GM23338 (cell line): ENCODE results near the gene AKR1D1. TPM values are rescaled to one million over a fixed set of nuclear protein-coding genes. Genes with fewer than 3 reads are reported as not detected.

Experiments
- ATAC-seq: fragments of 200-7000 bp; cut with Tn5 transposase; 3 replicates; pipeline ENCODE4 v1.9.1; 2020
- DNase-seq: peaks from one replicate; pipeline ENCODE4 v3.0.0-alpha.2; 2015; ENCODE audit warnings: low spot score
- H2AFZ ChIP-seq: fragments of 200-600 bp; sonication (generic); 2 replicates; pipeline ENCODE4 v1.8.0; 2016; ENCODE audit warnings: antibody characterized with exemption, mild to moderate bottlenecking, moderate library complexity
- H3F3A ChIP-seq: fragments of 200-600 bp; sonication (generic); replicated peaks from 2 replicates; pipeline ENCODE4 v1.8.0; 2017; ENCODE audit warnings: antibody characterized with exemption, mixed run types, low read depth
- H3K27ac ChIP-seq: fragments of 200-600 bp; sonication (generic); 2 replicates; pipeline ENCODE4 v1.6.1; 2016; ENCODE audit warnings: low read depth
- H3K27me3 ChIP-seq: fragments of 200-600 bp; sonication (generic); 2 replicates; pipeline ENCODE4 v1.8.0; 2016; ENCODE audit warnings: mild to moderate bottlenecking, mixed run types, moderate library complexity; ENCODE audit not compliant: insufficient read depth
- H3K36me3 ChIP-seq: fragments of 200-600 bp; sonication (generic); 2 replicates; pipeline ENCODE4 v1.8.0; 2016; ENCODE audit warnings: mild to moderate bottlenecking; ENCODE audit not compliant: insufficient read depth
- H3K4me1 ChIP-seq: fragments of 200-600 bp; sonication (generic); 2 replicates; pipeline ENCODE4 v1.8.0; 2016; ENCODE audit warnings: mild to moderate bottlenecking, moderate library complexity; ENCODE audit not compliant: insufficient read depth
- H3K4me2 ChIP-seq: fragments of 200-600 bp; sonication (generic); 2 replicates; pipeline ENCODE4 v1.7.1; 2017; ENCODE audit warnings: mixed run types
- H3K4me3 ChIP-seq: fragments of 200-600 bp; sonication (generic); 2 replicates; pipeline ENCODE4 v1.6.1; 2016; ENCODE audit warnings: mixed run types
- H3K79me2 ChIP-seq: fragments of 200-600 bp; sonication (generic); replicated peaks from 2 replicates; pipeline ENCODE4 v1.8.0; 2017; ENCODE audit warnings: mild to moderate bottlenecking; ENCODE audit not compliant: insufficient read depth
- H3K9me2 ChIP-seq: fragments of 200-600 bp; sonication (generic); 2 replicates; pipeline ENCODE4 v1.8.0; 2017; ENCODE audit not compliant: insufficient read depth
- H4K20me1 ChIP-seq: fragments of 200-600 bp; sonication (generic); replicated peaks from 2 replicates; pipeline ENCODE4 v1.8.0; 2017; ENCODE audit warnings: mild to moderate bottlenecking; ENCODE audit not compliant: insufficient read depth
- H3K27ac Mint-ChIP-seq: 2 replicates; pipeline ENCODE4 v1.8.0; 2020; ENCODE audit warnings: inconsistent platforms, mild to moderate bottlenecking, moderate library complexity, mixed read lengths
- H3K27me3 Mint-ChIP-seq: 3 replicates; pipeline ENCODE4 v1.8.0; 2022; ENCODE audit warnings: low read depth, mild to moderate bottlenecking, moderate library complexity, mixed read lengths, inconsistent platforms; ENCODE audit not compliant: insufficient read depth, poor library complexity
- H3K36me3 Mint-ChIP-seq: 3 replicates; pipeline ENCODE4 v1.8.0; 2021; ENCODE audit warnings: low read depth, mild to moderate bottlenecking, inconsistent platforms, moderate library complexity, mixed read lengths
- H3K4me1 Mint-ChIP-seq: 3 replicates; pipeline ENCODE4 v1.8.0; 2020; ENCODE audit warnings: mild to moderate bottlenecking, inconsistent platforms, mixed read lengths
- H3K4me3 Mint-ChIP-seq: 3 replicates; pipeline ENCODE4 v1.8.0; 2021; ENCODE audit warnings: moderate library complexity, mild to moderate bottlenecking, inconsistent platforms, mixed read lengths
- H3K9me3 Mint-ChIP-seq: 3 replicates; pipeline ENCODE4 v1.8.0; 2020; ENCODE audit warnings: moderate library complexity, mild to moderate bottlenecking, inconsistent platforms, mixed read lengths
- CREB1 ChIP-seq: fragments of 250-450 bp; sonication (Bioruptor Pico); IDR thresholded peaks from 2 replicates; pipeline ENCODE4 v1.5.0; 2020; ENCODE audit warnings: low read depth, mild to moderate bottlenecking, moderate library complexity
- EZH2 ChIP-seq: fragments of 200-600 bp; sonication (generic); IDR thresholded peaks from one replicate; pipeline ENCODE4 v1.8.0; 2017; ENCODE audit warnings: antibody characterized with exemption, mild to moderate bottlenecking, low read depth; ENCODE audit not compliant: unreplicated experiment
- JUNB ChIP-seq: IDR thresholded peaks from one replicate; pipeline ENCODE4 v1.6.1; 2016; ENCODE audit warnings: antibody characterized with exemption; ENCODE audit not compliant: unreplicated experiment
- POLR2AphosphoS5 ChIP-seq: IDR thresholded peaks from 2 replicates; pipeline ENCODE4 v1.6.1; 2016; ENCODE audit warnings: antibody characterized with exemption, low read depth
- REST ChIP-seq: IDR thresholded peaks from one replicate; pipeline ENCODE4 v1.6.1; 2018; ENCODE audit warnings: antibody characterized with exemption; ENCODE audit not compliant: unreplicated experiment
- STAT1 ChIP-seq: IDR thresholded peaks from one replicate; pipeline ENCODE4 v1.6.1; 2016; ENCODE audit warnings: antibody characterized with exemption; ENCODE audit not compliant: unreplicated experiment
- ZNF114 ChIP-seq: fragments of 250-450 bp; sonication (Bioruptor Pico); IDR thresholded peaks from 2 replicates; pipeline ENCODE4 v1.5.0; 2020; ENCODE audit warnings: mild to moderate bottlenecking, moderate library complexity
- ZNF331 ChIP-seq: fragments of 250-450 bp; sonication (Bioruptor Pico); IDR thresholded peaks from 2 replicates; pipeline ENCODE4 v1.5.0; 2020; ENCODE audit warnings: low read depth, mild to moderate bottlenecking, moderate library complexity
- ZNF462 ChIP-seq: fragments of 250-450 bp; sonication (Bioruptor Pico); IDR thresholded peaks from 2 replicates; pipeline ENCODE4 v1.5.0; 2020; ENCODE audit warnings: mild to moderate bottlenecking, moderate library complexity
- polyA plus RNA-seq: library from polyadenylated mRNA; unstranded; fragments of >200 nt; fragmentation: Nextera tagmentation; extraction: Ambion mirVana; gene quantifications from 2 replicates; pipeline ENCODE4 v1.2.1, GENCODE V29; 2016
- total RNA-seq: library from RNA; depleted of rRNA; stranded (reverse); fragments of >200 nt; shearing (Covaris generic); gene quantifications from 2 replicates; pipeline ENCODE4 v1.2.3, GENCODE V29; 2014
- TF ChIP-seq, protein P1 (sequence below), 2 experiments: fragments of 200-600 bp in 1 of 2; sonication (generic) in 1 of 2; conservative IDR thresholded peaks; 2 replicates each; pipeline versions ENCODE4 v1.5.1 to v1.6.1; 2016 to 2017; ENCODE audit warnings: antibody characterized with exemption in 2 of 2, low read depth in 2 of 2, mild to moderate bottlenecking in 2 of 2, moderate library complexity in 1 of 2

The AKR1D1 gene
- total and polyA plus RNA-seq, 2 experiments from 2014 or later = 0.14 TPM; not detected in 1

DNA sequence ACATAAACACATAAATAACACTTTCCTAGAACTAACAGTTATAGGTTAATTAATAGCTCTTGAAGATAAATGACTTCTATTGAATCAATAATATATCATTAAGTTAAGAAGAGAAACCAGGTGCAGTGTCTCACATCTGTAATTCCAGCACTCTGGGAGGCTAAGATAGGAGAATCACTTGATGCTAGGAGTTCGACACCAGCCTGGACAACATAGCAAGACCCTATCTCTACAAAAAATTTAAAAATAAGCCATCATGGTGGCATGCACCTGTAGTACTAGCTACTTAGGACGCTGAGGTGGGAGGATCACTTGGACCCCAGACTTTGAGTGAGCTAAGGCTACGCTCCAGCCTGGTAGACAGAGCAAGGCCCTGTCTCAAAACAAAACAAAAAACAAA lies 38.8 kb downstream of the AKR1D1 start:
- no peak overlapping the region for H3K27ac ChIP-seq
- H4K20me1 ChIP-seq = no peaks in the 10 kb centered on the region
- no peak overlapping the region for H2AFZ ChIP-seq
- H3K4me3 ChIP-seq = no peak overlapping the region
- no peak for DNase-seq
- H3K4me1 Mint-ChIP-seq = peaks cover 8% of the 10 kb centered on the region; the same call in 2 of the 3 replicates
- peaks cover 4% of the 10 kb centered on the region for H3K27me3 Mint-ChIP-seq
- ATAC-seq = no peak
- H3K9me3 Mint-ChIP-seq = no peaks in the 10 kb centered on the region
- no peaks in the 10 kb centered on the region for H3F3A ChIP-seq
- peaks cover 4% of the 10 kb centered on the region; the same call in 1 of the 2 replicates for H3K4me1 ChIP-seq
- no peak overlapping the region for H3K4me2 ChIP-seq
- no peaks in the 10 kb centered on the region for H3K79me2 ChIP-seq
- H3K27ac Mint-ChIP-seq = no peak overlapping the region
- no peak for TF ChIP-seq ZNF114
- no peak overlapping the region for H3K4me3 Mint-ChIP-seq
- 0 out of 2 replicates have a peak, but pooled peaks cover 8% of the 10 kb centered on the region for H3K9me2 ChIP-seq
- no peaks in the 10 kb centered on the region for H3K36me3 Mint-ChIP-seq
- H3K27me3 ChIP-seq = no peaks in the 10 kb centered on the region
- no peaks in the 10 kb centered on the region for H3K36me3 ChIP-seq

DNA sequence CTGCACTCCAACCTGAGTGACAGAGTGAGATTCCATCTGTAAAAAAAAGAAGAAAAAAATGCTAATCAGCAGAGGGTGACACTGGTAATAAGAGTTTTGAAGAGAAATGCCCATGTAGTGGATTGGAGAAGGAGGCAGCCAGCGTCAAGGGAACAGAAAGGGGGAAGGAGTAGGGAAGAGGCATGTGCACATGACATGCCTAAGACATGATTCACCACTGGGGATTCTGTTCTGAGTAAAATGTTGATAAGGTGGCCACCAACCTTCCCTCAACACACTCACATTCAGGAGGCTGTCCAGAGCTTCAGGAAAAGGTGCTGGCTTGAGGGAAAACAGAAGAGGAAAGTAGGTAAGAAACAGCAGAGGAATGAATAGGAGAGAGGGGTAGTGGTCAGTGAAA lies 39.9 kb downstream of the AKR1D1 start:
- Histone ChIP-seq H3K27ac (no peak overlapping the region), H3K4me2 (no peak overlapping the region), H4K20me1 (no peaks in the 10 kb centered on the region), H3K4me1 (peaks cover 3% of the 10 kb centered on the region; the same call in 1 of the 2 replicates), H3K4me3 (no peak overlapping the region), H3K9me2 (0 out of 2 replicates have a peak, but pooled peaks cover 8% of the 10 kb centered on the region), H3K36me3 (no peaks in the 10 kb centered on the region), H2AFZ (peak overlapping the region; percentile 80; the same call in 1 of the 2 replicates), H3F3A (no peaks in the 10 kb centered on the region), H3K79me2 (no peaks in the 10 kb centered on the region), H3K27me3 (no peaks in the 10 kb centered on the region)
- Mint-ChIP-seq H3K27me3 (peaks cover 4% of the 10 kb centered on the region), H3K9me3 (no peaks in the 10 kb centered on the region), H3K36me3 (no peaks in the 10 kb centered on the region), H3K4me3 (no peak overlapping the region), H3K4me1 (peaks cover 4% of the 10 kb centered on the region; the same call in 2 of the 3 replicates), H3K27ac (no peak overlapping the region)
- TF ChIP-seq, protein P1, sequence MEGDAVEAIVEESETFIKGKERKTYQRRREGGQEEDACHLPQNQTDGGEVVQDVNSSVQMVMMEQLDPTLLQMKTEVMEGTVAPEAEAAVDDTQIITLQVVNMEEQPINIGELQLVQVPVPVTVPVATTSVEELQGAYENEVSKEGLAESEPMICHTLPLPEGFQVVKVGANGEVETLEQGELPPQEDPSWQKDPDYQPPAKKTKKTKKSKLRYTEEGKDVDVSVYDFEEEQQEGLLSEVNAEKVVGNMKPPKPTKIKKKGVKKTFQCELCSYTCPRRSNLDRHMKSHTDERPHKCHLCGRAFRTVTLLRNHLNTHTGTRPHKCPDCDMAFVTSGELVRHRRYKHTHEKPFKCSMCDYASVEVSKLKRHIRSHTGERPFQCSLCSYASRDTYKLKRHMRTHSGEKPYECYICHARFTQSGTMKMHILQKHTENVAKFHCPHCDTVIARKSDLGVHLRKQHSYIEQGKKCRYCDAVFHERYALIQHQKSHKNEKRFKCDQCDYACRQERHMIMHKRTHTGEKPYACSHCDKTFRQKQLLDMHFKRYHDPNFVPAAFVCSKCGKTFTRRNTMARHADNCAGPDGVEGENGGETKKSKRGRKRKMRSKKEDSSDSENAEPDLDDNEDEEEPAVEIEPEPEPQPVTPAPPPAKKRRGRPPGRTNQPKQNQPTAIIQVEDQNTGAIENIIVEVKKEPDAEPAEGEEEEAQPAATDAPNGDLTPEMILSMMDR (conservative IDR thresholded peaks at IDR 0.05; ENCODE audit: low read depth in 2 of 2) = no peak
- TF ChIP-seq REST (no peak), STAT1 (no peak), POLR2AphosphoS5 (no peak), JUNB (no peak), ZNF462 (CRISPR knock-in tag) (no peak), ZNF114 (no peak), CREB1 (no peak), ZNF331 (CRISPR knock-in tag) (no peak), EZH2 (no peak)
- DNase-seq = no peak
- ATAC-seq = no peak
